Measurements from ENCODE around the gene TMEM95. TPM values are rescaled to one million over a fixed set of nuclear protein-coding genes. Genes with fewer than 3 reads are reported as not detected.
A peak's percentile ranks its signal among the peaks of the same experiment; 100 is the strongest.

TMEM95 gene
- total RNA-seq, 1 donor from 2014 or later, result not detected

DNA sequence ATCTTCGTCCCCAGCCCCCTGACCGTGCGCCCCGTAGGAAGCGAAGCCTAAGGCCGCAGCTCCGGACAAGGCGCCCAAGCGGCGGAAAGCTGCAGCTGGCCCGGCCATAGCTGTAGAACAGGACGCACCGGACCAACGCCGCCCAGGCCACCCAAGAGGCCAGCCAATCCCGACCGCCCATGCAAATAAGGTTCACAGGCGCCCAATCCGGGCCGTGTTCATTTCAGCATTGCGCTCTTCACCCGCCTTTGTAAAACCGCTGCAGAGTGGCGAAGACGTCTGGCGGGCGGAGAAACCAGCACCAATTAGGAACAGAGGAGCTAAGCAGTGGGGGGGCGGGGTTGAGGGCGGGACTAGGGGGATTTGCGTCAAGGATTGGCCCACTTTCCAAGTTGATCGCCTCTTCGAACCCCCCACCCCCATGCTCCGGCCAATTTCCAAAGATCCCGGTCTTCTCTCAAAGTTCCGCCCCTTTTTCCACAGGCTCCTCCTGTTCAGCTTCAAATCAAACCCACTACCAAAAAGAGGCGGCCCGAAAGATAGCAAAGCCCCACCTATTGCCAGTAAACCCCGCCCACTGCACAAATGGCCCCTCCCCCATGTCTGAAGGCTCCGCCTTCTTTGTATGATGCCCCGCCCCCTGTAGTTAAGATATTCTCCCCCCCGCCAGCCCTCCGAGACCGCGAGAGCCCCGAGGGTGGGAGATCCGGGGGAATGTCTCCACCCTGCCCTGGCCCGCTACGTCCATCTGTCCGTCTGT is 49.2 kb downstream of the TMEM95 start, which contains the start of gene TMEM256:
TMEM256 (minus strand) TSS at position 121 of the 760 bp plus-strand sequence; CDS start at position 108, 13 bp downstream.
- DNase-seq (ENCODE audit: low read depth), result peak; percentile 100

DNA sequence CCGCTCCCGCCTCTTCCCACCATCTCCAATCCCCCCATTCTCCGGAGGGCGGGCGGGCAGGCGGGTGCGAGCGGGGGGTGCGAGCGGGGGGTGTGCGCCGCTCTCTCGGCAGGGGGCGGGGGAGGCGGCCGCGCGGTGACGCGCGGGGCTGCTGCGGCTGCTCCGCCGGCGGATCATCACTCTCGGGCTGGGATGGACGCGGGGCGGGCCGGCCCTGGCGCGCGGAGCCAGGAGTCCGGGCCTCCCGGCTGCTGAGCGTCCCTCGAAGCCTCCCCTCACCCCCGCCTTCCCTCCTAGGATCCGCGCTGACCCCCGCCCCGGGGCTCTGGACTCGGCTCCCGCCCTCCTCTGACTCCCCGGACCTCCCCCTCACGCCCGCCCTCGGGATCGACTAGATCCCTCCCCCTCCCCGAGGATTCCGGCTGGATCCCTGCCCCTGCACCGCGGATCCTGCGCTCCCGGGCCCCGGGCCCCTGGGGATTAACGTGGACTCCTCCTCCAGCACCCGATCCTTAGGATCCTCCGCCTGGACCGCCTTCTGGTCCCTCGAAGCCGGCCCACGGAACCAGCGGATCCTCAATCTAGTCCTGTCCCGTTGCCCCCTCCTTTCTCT is 49.9 kb downstream of the TMEM95 start:
- no peak for DNase-seq (ENCODE audit: low read depth)

DNA sequence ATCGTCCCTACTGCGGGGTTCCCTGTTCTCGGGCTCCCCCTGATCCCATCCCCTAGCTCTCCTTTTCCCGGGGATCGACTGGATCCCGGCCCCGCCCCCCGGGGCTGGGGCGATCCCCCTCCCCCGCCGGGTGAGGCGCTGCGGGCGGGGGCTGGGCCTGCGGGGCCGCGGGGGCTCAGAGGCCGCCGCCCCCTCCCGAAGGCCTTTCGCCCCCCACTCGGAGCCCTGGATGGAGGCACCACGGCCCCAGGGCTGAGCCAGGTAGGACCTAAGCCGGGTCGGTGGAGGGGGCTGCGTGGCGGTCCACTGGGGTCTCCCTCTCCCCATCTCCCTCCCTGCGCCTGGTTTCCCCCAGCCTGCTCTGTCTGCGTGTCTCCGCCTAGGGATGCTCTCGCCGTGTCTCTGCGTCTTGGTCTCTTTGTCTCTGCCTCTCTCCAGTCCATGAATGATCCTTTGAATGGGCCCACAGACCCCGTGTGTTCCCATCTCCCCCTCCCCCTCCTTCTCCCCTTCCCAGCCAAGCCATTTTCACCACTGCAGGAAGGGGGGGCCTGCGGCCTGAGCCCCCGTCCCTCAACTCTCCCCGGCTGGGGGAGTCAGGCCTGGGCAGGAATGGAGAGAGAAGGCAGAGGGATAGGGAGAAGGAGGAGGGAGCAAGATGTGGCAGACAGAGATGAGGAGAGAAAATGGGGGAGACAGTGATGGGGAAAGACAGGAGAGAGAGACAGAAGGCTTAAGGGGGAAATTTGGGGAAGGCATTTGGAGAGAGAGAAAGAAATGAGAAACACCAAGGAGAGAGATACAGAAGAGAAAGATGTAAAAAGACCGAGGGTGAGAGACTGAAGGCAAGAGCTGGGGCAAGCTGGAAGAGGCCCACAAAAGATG is 50.6 kb downstream of the TMEM95 start:
- no peak for DNase-seq (ENCODE audit: low read depth)

DNA sequence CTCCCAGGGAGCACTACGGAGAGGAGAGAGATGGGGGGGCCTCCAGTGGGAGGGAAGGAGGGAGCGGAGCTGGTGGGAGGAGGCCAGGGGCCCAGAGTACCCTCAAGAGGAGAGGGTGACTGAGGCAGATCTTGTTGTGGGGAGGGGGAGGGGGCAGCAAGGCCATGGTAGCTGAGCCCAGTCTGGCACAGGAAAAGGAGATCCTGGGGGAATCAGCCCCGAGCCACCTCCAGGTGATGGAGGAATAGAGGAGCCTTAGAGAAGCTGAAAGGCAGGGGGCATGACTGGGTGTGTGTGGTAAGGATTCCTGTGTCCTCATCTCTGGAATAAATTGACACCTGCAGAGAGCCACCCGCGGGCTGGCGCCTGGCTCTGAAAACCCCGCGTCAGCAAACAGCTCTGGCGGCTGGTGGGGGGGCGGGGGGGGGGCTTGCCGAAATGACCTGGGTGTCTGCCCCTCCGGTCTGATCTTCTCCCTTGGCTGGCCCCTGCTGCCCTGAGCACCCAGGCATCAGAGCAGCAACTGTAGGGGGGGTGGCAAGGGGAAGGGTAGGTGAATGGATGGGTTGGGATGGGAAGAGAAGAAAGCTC is 51.4 kb downstream of the TMEM95 start:
- DNase-seq (ENCODE audit: low read depth), result no peak

Other genes with a start within 250 kb of the TMEM95 start
- gene ASGR2, start 240.3 kb upstream of the TMEM95 start, total RNA-seq, result not detected in 2 replicates
- 0.13 TPM in 1 of 2 replicates, not detected in the other for gene ASGR1, start 175.8 kb upstream of the TMEM95 start, total RNA-seq
- 11.8 and 18.7 TPM in 2 replicates for gene DLG4, start 135.3 kb upstream of the TMEM95 start, total RNA-seq
- 659 and 702 TPM in 2 replicates for gene ACADVL, start 135.2 kb upstream of the TMEM95 start, total RNA-seq
- gene DVL2, start 120.6 kb upstream of the TMEM95 start, total RNA-seq, result 71.0 and 80.5 TPM in 2 replicates
- gene PHF23, start 115.7 kb upstream of the TMEM95 start, total RNA-seq, result 52.3 and 54.7 TPM in 2 replicates
- gene GABARAP, start 112.7 kb upstream of the TMEM95 start, total RNA-seq, result 239 and 315 TPM in 2 replicates
- gene CTDNEP1, start 103.4 kb upstream of the TMEM95 start, total RNA-seq, result 69.1 and 88.9 TPM in 2 replicates
- 75.1 and 81.8 TPM in 2 replicates for gene ELP5, start 102.9 kb upstream of the TMEM95 start, total RNA-seq
- not detected in 2 replicates for gene CLDN7, start 92.7 kb upstream of the TMEM95 start, total RNA-seq
- gene SLC2A4, start 73.4 kb upstream of the TMEM95 start, total RNA-seq, result 20.0 and 28.3 TPM in 2 replicates
- gene YBX2, start 60.5 kb upstream of the TMEM95 start, total RNA-seq, result 4.1 and 9.6 TPM in 2 replicates
- gene EIF5A, start 47.5 kb upstream of the TMEM95 start, total RNA-seq, result 510 and 518 TPM in 2 replicates
- gene GPS2, start 39.8 kb upstream of the TMEM95 start, total RNA-seq, result 92.2 and 95.8 TPM in 2 replicates
- 19.5 and 22.3 TPM in 2 replicates for gene NEURL4, start 25.8 kb upstream of the TMEM95 start, total RNA-seq
- not detected in 2 replicates for gene ACAP1, start 18.6 kb upstream of the TMEM95 start, total RNA-seq
- gene KCTD11, start 3.0 kb upstream of the TMEM95 start, total RNA-seq, result 10.0 and 10.1 TPM in 2 replicates
- gene TNK1, start 25.9 kb downstream of the TMEM95 start, total RNA-seq, result not detected in 2 replicates
- 15.1 and 22.3 TPM in 2 replicates for gene PLSCR3, start 39.4 kb downstream of the TMEM95 start, total RNA-seq
- gene TMEM256, start 48.9 kb downstream of the TMEM95 start, total RNA-seq, result 69.6 and 76.5 TPM in 2 replicates
- gene NLGN2, start 52.7 kb downstream of the TMEM95 start, total RNA-seq, result 5.7 and 7.2 TPM in 2 replicates
- not detected in 2 replicates for gene SPEM1, start 65.2 kb downstream of the TMEM95 start, total RNA-seq
- gene SPEM2, start 70.5 kb downstream of the TMEM95 start, total RNA-seq, result not detected in 2 replicates
- gene SPEM3, start 73.7 kb downstream of the TMEM95 start, total RNA-seq, result not detected in 2 replicates
- gene TMEM102, start 80.3 kb downstream of the TMEM95 start, total RNA-seq, result 0.13 and 0.21 TPM in 2 replicates
- 41.7 and 89.9 TPM in 2 replicates for gene FGF11, start 84.4 kb downstream of the TMEM95 start, total RNA-seq
- 213 and 222 TPM in 2 replicates for gene CHRNB1, start 89.9 kb downstream of the TMEM95 start, total RNA-seq
- gene ZBTB4, start 124.5 kb downstream of the TMEM95 start, total RNA-seq, result 32.8 and 38.0 TPM in 2 replicates
- not detected in 2 replicates for gene SLC35G6, start 126.3 kb downstream of the TMEM95 start, total RNA-seq
- gene POLR2A, start 129.2 kb downstream of the TMEM95 start, total RNA-seq, result 41.2 and 47.1 TPM in 2 replicates
- gene TNFSF12, start 193.9 kb downstream of the TMEM95 start, total RNA-seq, result 7.4 and 8.6 TPM in 2 replicates
- gene TNFSF13, start 203.6 kb downstream of the TMEM95 start, total RNA-seq, result 0.11 TPM in 1 of 2 replicates, not detected in the other
- gene SENP3, start 206.8 kb downstream of the TMEM95 start, total RNA-seq, result 93.6 and 114 TPM in 2 replicates
- gene CD68, start 224.5 kb downstream of the TMEM95 start, total RNA-seq, result 7.6 and 9.1 TPM in 2 replicates
- gene MPDU1, start 228.7 kb downstream of the TMEM95 start, total RNA-seq, result 185 and 199 TPM in 2 replicates
- gene SOX15, start 234.9 kb downstream of the TMEM95 start, total RNA-seq, result 4.0 and 10.9 TPM in 2 replicates

All from myocyte (in vitro differentiated cells).